ENCODE results near the gene FRK.
"Not testable (repeated sequence)": the region's sequence is repeated elsewhere in the genome, so short reads cannot be mapped to it uniquely, and the experiment has no call there.

Gene FRK, protein sequence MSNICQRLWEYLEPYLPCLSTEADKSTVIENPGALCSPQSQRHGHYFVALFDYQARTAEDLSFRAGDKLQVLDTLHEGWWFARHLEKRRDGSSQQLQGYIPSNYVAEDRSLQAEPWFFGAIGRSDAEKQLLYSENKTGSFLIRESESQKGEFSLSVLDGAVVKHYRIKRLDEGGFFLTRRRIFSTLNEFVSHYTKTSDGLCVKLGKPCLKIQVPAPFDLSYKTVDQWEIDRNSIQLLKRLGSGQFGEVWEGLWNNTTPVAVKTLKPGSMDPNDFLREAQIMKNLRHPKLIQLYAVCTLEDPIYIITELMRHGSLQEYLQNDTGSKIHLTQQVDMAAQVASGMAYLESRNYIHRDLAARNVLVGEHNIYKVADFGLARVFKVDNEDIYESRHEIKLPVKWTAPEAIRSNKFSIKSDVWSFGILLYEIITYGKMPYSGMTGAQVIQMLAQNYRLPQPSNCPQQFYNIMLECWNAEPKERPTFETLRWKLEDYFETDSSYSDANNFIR

DNA sequence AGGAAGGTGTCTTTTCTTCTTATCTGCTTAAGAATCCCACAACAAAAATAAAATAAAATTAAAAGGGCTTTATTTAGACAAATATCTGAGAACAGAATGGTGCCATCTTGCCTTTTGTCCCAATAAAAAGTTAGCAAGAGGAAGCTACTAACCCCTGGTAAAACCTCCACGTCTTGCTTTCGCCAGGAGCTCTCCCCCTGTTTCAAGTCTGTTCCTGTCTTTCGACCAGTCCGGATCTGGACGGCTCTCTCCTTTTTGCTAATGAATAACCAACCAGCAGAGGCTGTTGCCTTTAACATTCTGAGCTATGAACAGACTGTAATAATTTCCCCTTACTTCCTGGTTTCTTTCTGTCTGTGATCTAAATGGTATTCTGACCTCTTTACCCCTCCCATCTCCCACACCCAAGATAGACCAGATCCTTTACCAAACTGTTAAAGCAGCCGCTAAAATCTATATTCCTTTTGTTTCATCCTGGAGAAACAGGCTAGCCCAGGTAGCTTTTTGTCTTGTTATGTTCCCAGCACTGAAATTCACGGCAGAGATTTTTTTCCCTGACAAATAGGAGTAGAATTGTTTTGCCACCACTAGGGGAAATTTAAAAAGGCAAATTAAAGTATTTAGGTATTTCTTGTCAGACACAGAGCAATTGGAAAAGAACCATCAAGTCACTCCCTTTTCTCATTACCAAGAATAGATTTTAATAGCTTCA lies at the start of gene FRK:
Gene FRK, minus strand, starts transcription at position 320 of the 712 bp plus-strand sequence. CDS start 580 bp downstream, outside the sequence.
- DNase-seq, result no peak

DNA sequence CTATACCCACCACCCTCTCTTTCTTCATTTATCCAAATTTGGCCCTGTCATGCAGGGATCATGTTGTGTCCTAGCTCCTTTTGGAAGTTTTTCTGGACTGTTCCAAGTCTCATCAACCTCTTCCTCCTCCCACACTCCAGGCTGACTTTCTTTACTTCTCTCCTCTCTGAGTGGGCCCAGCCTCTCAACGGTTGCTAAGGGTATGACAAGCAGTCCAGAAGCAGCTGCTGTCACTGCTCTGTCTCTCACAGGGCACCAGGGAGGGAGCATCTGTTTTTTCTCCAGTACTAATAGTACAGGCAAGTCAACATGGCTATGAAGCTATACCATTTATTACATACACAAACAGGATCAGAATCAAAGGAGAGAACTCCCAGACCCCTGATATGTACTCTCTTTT lies 48.1 kb upstream of the FRK start:
- DNase-seq, result no peak

DNA sequence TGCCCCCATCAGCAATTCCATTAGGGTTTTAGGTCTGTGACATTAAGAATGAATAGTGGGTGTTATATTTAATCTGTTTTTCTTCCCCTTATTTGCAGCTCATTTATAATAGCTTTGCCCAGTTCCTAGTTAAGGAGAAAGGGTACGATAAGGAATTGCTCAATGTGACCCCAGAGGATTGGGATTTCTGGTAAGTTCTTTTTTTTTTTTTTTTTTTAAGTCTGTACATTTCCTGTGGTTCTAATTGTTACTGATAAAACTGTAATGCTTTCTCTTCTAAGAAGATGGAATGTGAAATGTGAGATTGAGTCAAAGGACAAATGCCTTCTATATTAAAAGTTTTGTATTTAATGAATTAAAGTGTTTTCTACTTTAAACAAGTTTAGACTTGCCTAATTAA lies 45.5 kb upstream of the FRK start:
- DNase-seq, result no peak

DNA sequence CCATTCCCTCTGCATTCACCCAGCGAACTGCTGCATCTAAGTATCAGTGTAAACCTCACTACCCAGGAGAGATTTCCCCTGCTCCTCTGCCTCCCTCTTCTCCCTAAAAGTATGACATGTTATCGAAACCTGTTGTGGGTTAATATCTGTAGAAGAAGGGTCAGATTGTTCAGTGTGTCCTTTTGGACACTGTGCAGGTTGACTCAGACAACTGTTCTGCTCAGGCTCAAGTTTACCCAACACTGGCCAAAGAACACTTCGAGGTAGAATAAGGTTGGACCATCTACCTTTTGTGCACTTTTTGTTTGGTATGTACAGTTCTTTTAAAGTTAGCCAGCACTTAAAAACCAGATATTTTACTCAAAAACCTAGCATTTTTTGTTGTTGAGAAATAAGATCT lies 44.6 kb upstream of the FRK start:
- no peak for DNase-seq

DNA sequence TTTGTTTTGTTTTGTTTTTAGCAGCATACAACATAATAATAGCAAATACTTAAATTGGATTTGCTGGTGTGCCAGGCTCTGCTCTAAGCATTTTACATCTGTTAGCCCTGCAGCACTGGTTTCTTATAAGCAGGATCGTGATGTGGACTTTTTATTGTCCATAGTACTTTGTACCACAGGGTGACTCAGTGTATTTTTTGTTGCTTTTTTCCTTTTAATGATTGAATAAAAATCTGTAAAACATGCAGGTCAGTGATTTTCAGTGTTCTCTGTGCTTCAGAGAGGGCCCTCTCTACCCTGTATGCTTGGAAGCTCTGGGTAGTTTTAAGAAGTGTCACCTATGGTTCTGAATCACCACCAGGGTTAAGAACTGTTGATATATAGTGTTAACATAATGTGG lies 43.9 kb upstream of the FRK start:
- DNase-seq, result no peak

DNA sequence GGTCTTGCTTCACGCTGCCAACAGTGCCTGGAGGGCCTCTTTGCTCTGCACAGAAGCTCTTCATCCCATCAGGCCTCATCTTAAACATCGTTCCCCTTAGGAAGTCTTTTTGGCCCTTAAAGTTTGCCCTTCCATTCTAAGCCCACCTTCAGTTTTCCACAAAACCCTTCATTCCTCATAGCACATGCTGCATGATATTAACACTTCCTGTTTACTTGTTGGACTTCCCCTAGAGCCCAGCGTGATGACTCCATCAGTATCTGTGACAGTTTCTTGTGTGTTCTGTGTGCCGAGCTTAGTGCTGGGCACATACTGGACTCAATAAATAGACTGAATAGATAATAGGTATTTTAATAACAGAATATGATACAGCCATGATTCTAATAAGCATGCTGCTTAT lies 42.2 kb upstream of the FRK start:
- peak; percentile 45 for DNase-seq

DNA sequence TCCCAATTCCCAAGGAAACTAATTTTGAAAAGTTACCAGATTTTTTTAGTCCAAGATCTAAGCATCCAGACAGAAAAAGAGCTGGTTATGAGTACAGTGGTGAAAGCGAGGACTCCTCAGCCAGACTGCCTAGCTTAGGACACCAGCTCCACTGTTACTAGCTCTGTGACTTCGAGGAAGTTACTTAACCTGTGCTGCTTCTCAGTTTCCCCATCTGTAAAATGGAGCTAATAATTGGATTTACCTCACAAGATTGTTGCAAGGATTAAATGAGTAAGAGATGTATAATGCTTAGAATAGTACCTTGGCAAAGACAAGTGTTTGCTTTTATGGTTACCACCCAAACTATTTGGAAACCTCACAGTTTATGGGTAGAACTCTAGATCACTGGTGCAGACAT lies 41.1 kb upstream of the FRK start:
- no peak for DNase-seq

DNA sequence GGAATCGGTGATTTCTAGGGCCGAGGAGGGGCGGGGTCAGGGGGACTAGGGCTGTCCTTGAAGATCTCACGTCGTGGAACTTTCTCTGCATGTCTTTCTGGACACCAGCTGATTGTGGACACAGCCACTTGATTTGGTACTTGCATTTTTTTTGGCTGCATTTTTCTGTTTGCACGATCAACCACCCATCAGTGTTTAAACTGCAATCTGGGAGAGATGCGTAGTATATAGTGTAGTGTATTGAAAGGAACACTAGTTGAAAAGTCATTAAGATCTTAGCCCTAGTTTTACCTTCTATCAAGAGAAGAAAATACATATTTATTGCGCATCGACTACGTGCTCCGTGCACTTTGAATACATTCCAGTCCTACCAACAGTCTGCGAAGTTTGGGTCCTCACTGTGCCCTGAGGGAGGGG lies 40.6 kb upstream of the FRK start:
- DNase-seq, result no peak

DNA sequence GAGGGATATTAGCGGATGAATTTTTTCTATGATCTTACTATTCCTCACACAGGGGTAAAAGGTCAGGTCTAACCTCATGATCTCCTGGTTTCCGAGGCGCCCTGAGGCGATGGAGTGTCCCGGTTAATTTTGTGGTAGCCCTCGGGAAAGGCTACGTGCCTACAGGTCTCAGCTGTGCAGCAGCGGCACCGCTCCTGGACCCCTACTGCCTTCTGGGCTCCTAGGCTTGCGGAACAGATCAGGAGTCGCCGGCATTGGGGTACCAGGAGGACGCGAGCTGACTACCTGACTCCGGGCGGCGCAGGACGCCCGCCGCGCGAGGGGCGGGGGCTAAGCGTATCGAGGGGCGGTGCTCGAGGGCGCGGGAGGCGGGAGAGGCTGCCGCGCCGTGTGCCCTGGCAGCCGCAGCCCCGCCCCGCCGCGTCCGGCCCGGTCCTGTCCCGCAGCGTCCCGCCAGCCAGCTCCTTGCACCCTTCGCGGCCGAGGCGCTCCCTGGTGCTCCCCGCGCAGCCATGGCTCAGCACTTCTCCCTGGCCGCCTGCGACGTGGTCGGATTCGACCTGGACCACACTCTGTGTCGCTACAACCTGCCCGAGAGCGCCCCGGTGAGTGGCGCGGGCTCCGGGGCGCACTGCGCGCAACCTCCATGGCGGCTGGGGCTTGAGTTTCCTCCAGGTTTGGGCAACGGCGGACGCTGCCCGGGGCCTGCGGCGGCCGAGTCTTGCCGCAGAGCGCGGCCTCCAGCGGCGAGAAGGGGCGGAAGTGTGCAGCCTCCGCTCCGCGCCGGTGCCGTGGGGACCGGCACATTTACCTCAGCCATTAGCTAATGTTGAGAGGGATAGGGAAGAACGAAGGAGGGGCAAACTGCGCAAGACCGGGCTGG lies 40.0 kb upstream of the FRK start, which contains the start of gene NT5DC1:
Gene NT5DC1, plus strand, starts transcription at position 435 of the 883 bp plus-strand sequence. Its CDS starts 78 bp downstream, at position 513.
- peak; percentile 66 for DNase-seq

DNA sequence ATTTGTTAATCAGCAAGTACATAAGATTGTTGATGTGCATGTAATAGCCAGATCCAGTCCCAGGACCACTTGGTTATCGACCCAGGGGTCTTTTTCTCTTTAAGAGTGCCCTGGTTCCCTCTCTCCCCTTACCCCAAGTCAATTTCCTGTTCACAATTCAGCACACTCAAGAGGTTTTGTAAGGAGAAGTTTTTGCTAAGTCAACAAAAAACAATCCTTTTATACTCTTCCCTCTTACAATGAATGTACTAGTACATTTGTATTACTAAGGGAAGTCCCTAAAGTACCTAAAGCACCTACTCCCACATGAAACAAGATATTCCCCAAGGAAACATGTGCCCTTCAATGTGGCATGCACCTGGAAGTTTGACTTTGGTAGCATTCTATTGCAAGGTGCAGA lies 38.3 kb upstream of the FRK start:
- DNase-seq, result no peak

DNA sequence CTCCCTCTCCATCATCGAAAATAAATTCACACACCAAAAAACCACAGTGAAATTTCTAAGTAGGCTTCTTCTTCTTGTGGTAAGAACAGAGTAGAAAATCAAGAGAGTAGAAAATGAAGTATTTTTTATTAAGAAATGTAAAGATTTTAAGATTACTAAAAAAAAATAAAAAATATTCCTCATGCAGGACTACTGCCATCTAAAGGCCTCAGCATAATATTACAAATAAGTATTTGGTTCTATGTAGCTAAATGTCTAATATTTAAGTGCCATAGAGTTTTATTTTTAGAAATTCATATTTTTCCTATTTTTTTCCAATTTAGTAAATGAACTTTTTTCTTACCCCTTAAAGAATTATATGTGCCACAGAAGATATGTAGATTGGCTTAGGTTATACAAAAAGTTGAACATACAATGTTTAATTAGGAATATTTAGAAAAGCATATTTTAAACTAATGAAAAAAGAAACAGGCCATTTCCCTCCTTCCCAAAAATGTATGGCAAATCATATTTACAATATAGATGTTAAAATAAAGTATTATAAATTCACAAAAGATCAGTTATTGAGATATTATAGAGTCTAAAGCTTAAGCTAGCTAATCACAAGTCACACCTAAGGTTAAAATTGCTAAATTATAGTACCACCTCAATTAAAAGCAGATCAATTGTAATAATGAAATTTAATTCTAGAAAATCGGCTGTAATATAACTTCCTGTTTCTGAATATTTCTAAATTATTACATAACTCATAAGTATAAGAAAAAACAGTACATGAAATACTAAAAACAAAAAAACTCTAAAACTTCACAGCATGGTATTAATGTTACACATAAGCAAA lies 36.5 kb upstream of the FRK start:
- DNase-seq, result peak; percentile 32

DNA sequence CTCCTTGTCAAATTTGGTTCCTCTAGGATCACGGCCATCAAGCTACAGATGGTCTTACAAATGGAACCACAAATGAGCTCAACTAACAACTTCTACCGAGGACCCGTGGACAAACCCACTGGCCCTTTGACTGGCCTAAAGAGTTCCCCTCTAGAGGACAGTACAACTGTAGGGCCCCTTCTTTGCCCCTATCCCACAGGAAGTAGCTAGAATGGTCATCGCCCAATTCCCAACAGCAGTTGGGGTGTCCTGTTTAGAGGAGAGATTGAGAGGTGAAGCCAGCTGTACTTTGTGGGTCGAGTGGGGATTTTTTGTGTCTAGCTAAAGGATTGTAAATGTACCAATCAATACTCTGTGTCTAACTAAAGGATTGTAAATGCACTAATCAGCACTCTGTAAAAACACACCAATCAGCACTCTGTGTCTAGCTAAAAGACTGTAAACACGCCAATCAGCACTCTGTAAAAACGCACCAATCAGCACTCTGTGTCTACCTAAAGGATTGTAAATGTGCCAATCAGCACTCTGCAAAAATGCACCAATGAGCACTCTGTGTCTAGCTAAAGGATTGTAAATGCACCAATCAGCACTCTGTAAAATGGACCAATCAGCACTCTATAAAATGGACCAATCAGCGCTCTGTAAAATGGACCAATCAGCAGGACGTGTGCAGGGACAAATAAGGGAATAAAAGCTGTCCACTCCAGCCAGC lies 35.5 kb upstream of the FRK start:
- not testable (repeated sequence) for DNase-seq

DNA sequence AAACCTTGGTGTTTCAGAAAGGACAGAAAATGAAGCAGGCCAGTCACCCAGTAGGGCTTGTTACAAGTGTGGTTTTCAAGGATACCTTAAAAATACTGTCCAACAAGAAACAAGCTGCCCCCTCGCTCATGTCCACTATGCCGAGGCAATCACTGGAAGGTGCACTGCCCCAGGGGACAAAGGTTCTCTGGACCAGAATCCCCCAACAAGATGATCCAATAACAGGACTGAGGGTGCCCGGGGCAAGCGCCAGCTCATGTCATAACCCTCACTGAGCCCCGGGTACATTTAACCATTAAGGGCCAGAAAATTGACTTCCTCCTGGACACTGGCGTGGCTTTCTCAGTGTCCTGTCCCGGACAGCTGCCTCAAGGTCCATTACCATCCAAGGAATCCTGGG lies 33.4 kb upstream of the FRK start:
- DNase-seq, result no peak

DNA sequence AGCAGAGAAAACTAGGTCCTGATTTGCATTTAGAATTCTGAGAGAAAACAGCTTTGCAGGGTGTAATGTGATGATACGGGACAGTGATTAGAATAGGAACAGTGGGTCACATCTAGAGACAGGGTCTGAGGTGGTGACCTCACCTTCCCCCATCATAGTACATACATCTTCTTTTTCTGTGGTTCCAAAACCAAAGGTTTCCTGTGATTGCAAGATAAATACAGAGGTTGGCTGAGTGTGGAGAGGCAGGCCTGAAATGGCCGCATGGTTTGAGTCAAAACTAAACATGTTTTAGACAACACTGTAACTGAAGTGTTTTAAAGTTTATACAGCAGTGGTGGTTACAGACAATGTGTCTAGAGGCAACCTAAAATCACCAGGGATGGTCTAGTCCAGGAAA lies 29.6 kb upstream of the FRK start:
- DNase-seq, result no peak

DNA sequence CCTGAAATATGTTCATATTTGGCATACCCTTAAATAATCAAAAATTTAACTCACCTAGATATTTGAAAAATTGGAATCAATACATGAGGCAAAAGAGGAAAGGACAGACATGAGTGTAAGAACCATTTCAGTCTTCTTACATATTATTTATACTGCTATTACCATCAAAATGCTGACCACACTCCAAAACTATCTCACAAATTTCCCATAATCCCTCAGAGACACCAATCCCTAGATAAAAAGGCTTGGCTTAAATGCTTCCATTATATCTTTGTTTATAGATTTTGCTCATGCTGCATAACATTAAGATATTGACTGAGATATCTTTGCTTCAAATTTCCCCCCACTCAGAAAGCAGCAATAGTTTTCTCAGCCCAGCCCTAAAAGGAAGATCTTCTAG lies 28.3 kb upstream of the FRK start:
- no peak for DNase-seq

DNA sequence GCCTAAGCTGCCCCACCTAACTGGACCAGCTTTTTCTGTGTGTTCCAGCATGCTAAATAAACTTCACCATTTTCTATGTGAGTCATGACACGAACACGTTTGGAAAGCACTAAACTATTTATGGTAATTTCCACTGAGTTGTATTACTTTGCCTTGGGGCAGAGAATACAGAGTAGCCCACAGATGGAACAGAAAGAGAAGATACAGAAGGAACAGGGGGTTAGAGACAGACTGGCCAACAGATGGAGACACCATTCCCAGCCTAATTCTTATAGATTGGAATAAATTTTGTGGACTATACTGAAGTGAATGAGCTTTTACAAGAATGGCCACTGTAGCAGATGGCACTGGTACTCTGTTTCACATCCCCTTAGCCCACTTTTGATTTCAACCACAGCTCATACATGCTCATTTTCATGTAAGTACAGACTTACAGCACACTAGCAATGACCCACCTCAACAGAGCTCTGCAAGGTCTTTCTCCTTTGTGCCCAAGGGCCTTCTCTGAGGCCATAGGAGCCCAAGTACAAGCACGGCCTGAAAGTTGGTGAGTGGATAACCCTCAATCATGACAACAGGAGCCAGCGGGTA lies 26.8 kb upstream of the FRK start:
- no peak for DNase-seq

DNA sequence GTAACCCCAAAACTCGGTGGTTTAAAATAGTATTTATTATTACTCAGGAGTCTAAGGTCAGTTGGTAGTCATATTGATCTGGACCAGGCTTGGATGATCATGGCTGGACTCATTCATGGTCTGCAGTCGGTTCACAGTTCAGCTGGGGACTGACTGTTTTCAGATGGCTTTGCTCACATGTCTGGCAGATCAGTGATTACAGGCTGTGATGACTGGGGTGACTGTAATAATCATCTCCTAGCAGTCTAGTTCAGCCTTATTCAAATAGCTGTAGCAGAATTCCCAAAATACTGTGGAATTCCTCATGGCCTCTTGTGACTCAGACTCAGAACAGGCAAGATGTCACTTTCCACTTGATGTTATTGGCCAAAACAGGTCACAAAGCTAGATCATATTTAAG lies 23.6 kb upstream of the FRK start:
- no peak for DNase-seq

DNA sequence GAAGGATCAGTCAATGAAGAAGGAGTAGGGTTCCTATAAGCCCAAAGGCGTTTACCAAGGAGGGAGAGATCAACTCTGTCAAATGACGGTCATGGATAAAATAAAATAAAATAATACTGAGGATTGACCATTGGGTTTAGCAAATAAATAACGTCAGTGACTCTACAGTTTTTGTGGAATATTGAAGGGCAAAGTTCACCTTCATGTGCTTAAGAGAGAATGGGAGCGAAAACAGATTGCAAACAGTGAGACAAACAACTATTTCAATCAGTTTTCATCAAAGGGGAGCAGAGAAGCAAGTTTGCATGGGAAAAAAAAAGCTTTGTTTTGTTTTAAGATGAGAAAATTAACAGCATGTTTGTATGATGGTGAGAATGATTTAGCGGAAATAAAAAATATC lies 22.4 kb upstream of the FRK start:
- no peak for DNase-seq

DNA sequence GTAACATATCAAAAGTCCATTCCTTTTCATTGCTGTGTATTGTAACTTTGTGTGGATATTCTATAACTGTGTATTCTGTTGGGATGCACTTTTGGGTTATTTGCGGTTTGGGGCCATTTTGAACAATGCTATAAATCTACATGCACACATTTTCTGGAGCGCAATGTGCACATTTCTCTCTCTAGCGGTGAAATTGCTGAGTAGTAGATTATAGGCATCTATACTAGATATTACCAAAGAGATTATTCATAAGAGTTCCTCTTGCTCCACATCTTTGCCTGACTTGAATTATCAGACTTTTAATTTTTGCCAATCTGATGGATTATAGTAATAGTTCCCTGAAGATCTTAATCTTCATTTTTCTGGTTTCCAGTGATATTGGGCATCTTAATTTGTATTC lies 18.3 kb upstream of the FRK start:
- no peak for DNase-seq

DNA sequence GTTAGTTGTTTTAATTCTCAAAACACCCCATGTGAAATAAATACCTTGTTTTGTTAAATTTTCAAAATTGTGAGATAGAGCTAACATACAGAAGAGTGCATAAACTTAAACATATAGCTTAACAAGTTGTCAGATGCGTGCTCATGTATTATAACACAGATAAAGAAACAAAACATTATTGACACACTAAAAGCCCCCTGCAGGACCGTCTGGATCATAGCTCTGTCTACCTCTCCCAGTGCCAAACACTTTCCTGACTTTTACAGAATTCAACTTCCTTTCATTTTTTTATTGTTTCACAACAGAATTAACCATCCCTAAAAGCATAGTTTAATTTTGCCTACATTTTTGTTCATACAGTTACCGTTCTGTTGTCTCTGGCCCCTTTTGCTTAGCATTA lies 17.8 kb upstream of the FRK start:
- DNase-seq, result no peak

DNA sequence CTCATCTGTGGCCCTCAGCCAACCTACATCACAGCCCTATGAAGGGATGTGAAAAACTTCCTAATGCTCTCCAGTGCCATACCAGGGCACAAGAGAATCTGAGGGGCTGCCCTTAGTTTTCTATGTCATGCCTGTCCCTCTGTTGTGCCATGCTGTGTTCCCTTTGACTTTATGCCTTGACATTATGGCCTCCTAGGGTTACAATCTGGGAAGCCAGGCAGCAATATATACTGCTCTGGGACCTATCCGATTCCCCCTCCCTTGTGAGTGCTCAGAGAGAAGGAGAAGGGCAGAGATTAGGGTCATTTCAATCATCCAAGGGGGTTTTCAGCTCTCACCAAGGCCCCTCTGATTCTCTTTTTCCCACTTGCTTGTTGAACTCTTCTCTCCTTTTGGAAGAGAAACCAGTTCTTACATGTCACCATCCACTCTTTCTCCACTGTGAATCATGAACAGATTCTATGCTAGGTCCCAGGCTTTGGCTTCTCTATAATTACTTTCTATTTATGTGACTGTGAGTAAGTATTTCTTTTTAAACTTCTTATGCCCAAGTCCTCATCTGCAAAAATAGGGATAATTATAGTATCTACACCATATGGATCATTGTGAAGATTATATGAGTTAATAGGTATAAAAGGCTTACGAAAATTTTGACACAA lies 14.2 kb upstream of the FRK start:
- DNase-seq, result no peak

All from inflammatory macrophage treated with lipopolysaccharide for 4 hours (primary cell).